ENCODE measurements around the gene ANKS3. TPM values are rescaled to one million over a fixed set of nuclear protein-coding genes. Genes with fewer than 3 reads are reported as not detected.

The ANKS3 gene
- total and polyA plus RNA-seq, 10 of the 15 experiments (the other 5 are each of a cell fraction or from before 2014, with no cell fraction given) = 0.29 to 14.2 (median 8.5) TPM

- Histone ChIP-seq H3K36me3 (ENCODE audit: control insufficient read depth in 2 of 2, insufficient read depth in 2 of 2, low read length in 1 of 2) (peaks cover 14 to 28% of the 10 kb centered on the region in 2 experiments; a peak in 3 of 4 replicates), H3K27ac (ENCODE audit: control insufficient read depth, insufficient read depth) (no peak overlapping the region), H3K4me2 (ENCODE audit: control insufficient read depth, insufficient read depth) (no peak overlapping the region), H3K9me3 (replicated peaks; ENCODE audit: control insufficient read depth, insufficient read depth, low read length) (no peaks in the 10 kb centered on the region), H3K4me1 (ENCODE audit: control insufficient read depth, insufficient read depth, low read length) (peaks cover 9% of the 10 kb centered on the region), H3K9ac (ENCODE audit: control insufficient read depth, insufficient read depth, low read length) (no peak overlapping the region), H3K79me2 (ENCODE audit: control insufficient read depth, insufficient read depth, low read length) (no peaks in the 10 kb centered on the region), H3K27me3 (replicated peaks in 1 of 2; ENCODE audit: control insufficient read depth in 2 of 2, insufficient read depth in 2 of 2, low read length in 1 of 2) (no peaks in the 10 kb centered on the region), H4K20me1 (ENCODE audit: control insufficient read depth, insufficient read depth) (no peaks in the 10 kb centered on the region), H2AFZ (ENCODE audit: control insufficient read depth, low read depth, low read length) (no peak overlapping the region), H3K4me3 (no peak overlapping the region)
- CTCF ChIA-PET = no interaction called here
- intact Hi-C loops (cut with micrococcal nuclease; ENCODE audit: unreplicated experiment) (no loop called here), in situ Hi-C loops (cut with MboI) (no loop called here)
- SMC1A ChIA-PET (ENCODE audit: uncharacterized antibody, unreplicated experiment) = no interaction called here
- POLR2A ChIA-PET = no interaction called here
- WGBS (ENCODE audit: insufficient coverage, insufficient replicate concordance, low lambda C conversion rate, missing lambda C conversion rate) = 97% methylated on average over 28 of the region's 29 CpGs
- RAD21 ChIA-PET (ENCODE audit: unreplicated experiment) = no interaction called here
- no peak for ATAC-seq
- no peak for DNase-seq (ENCODE audit: low read depth, low spot score)
- TF ChIP-seq TCF3 (IDR thresholded peaks at IDR 0.05; ENCODE audit: borderline replicate concordance, insufficient read depth, low read depth, low read length) (no peak), MTA3 (IDR thresholded peaks at IDR 0.05; ENCODE audit: borderline replicate concordance, low read length) (no peak), NR2F1 (conservative IDR thresholded peaks at IDR 0.05) (no peak), POU2F2 (IDR thresholded peaks at IDR 0.05; ENCODE audit: borderline replicate concordance, low read depth, low read length) (no peak), ZNF384 (IDR thresholded peaks at IDR 0.05; ENCODE audit: borderline replicate concordance, low read depth, low read length) (no peak), TCF7 (IDR thresholded peaks at IDR 0.05; ENCODE audit: borderline replicate concordance) (no peak), EP300 (IDR thresholded peaks at IDR 0.05; ENCODE audit: borderline replicate concordance in 1 of 2, control insufficient read depth in 1 of 2, low read depth in 2 of 2, low read length in 2 of 2) (no peak), GATAD2B (conservative IDR thresholded peaks at IDR 0.05; ENCODE audit: low read depth) (no peak), NBN (IDR thresholded peaks at IDR 0.05) (no peak), FOXM1 (IDR thresholded peaks at IDR 0.05; ENCODE audit: low read depth, low read length) (no peak), ZNF207 (IDR thresholded peaks at IDR 0.05; ENCODE audit: borderline replicate concordance) (no peak), DPF2 (IDR thresholded peaks at IDR 0.05) (no peak), MLLT1 (IDR thresholded peaks at IDR 0.05) (no peak), MYB (IDR thresholded peaks at IDR 0.05; ENCODE audit: borderline replicate concordance, low read depth, low read length) (no peak)
- TF ChIP-seq, protein P1, sequence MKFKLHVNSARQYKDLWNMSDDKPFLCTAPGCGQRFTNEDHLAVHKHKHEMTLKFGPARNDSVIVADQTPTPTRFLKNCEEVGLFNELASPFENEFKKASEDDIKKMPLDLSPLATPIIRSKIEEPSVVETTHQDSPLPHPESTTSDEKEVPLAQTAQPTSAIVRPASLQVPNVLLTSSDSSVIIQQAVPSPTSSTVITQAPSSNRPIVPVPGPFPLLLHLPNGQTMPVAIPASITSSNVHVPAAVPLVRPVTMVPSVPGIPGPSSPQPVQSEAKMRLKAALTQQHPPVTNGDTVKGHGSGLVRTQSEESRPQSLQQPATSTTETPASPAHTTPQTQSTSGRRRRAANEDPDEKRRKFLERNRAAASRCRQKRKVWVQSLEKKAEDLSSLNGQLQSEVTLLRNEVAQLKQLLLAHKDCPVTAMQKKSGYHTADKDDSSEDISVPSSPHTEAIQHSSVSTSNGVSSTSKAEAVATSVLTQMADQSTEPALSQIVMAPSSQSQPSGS (IDR thresholded peaks at IDR 0.05; ENCODE audit: low read length) = no peak
- TF ChIP-seq, protein P2, sequence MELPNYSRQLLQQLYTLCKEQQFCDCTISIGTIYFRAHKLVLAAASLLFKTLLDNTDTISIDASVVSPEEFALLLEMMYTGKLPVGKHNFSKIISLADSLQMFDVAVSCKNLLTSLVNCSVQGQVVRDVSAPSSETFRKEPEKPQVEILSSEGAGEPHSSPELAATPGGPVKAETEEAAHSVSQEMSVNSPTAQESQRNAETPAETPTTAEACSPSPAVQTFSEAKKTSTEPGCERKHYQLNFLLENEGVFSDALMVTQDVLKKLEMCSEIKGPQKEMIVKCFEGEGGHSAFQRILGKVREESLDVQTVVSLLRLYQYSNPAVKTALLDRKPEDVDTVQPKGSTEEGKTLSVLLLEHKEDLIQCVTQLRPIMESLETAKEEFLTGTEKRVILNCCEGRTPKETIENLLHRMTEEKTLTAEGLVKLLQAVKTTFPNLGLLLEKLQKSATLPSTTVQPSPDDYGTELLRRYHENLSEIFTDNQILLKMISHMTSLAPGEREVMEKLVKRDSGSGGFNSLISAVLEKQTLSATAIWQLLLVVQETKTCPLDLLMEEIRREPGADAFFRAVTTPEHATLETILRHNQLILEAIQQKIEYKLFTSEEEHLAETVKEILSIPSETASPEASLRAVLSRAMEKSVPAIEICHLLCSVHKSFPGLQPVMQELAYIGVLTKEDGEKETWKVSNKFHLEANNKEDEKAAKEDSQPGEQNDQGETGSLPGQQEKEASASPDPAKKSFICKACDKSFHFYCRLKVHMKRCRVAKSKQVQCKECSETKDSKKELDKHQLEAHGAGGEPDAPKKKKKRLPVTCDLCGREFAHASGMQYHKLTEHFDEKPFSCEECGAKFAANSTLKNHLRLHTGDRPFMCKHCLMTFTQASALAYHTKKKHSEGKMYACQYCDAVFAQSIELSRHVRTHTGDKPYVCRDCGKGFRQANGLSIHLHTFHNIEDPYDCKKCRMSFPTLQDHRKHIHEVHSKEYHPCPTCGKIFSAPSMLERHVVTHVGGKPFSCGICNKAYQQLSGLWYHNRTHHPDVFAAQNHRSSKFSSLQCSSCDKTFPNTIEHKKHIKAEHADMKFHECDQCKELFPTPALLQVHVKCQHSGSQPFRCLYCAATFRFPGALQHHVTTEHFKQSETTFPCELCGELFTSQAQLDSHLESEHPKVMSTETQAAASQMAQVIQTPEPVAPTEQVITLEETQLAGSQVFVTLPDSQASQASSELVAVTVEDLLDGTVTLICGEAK (IDR thresholded peaks at IDR 0.05; ENCODE audit: borderline replicate concordance) = no peak
- BruUV-seq (replicated peaks) = TSS peak; percentile 13
- no peak for FAIRE-seq
These were observed 74.4 kb downstream of the ANKS3 start for GRCh38 chr16:4659363-4660353.
